ENCODE results near the gene RNF150.
A peak's percentile ranks its signal among the peaks of the same experiment; 100 is the strongest.
"Not testable (repeated sequence)": the region's sequence is repeated elsewhere in the genome, so short reads cannot be mapped to it uniquely, and the experiment has no call there.

The RNF150 gene

DNA sequence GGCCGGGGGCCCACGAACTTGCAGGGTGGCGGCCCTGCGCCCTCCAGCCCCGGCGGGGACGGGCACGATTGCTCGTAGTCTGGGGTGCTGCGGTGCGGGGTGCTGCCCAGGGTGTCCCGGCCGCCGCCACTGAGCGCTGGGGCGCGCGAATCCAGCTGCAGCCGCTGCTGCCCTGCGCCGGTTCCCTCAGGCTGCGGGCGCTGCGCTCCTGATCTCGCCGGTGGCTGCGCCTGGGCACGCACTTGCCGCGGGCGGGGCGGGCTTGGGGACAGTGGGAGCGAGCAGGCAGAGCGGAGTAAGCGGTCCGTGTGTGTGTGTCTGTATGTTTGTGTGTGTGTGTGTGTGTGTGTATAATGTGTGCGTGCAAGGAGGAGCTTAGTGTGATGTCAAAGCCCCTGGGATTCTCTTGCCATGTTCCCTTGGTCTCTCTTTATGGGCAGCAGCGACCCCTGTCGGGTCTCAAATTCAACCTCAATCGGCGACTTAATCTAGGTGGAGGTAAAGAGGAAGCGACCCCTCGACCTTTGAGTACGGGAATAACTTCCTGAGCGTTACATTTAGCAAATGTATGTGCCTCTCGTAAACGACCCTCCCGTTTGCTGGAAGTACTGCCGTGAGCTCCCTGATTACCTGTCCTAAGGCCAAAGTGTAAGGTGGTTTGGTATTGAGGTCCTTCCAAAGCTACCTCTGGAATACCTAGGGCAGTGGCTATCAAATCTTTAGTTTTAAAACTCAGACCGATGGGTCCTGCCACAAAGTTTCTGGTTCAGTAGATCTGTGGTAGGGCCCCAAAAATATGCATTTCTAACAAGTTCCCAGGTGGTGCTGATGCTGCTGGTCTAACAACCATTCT, at the start of gene RNF150:
Gene RNF150, minus strand, starts transcription at position 324 of the 853 bp plus-strand sequence.
- peak; percentile 70 for DNase-seq

DNA sequence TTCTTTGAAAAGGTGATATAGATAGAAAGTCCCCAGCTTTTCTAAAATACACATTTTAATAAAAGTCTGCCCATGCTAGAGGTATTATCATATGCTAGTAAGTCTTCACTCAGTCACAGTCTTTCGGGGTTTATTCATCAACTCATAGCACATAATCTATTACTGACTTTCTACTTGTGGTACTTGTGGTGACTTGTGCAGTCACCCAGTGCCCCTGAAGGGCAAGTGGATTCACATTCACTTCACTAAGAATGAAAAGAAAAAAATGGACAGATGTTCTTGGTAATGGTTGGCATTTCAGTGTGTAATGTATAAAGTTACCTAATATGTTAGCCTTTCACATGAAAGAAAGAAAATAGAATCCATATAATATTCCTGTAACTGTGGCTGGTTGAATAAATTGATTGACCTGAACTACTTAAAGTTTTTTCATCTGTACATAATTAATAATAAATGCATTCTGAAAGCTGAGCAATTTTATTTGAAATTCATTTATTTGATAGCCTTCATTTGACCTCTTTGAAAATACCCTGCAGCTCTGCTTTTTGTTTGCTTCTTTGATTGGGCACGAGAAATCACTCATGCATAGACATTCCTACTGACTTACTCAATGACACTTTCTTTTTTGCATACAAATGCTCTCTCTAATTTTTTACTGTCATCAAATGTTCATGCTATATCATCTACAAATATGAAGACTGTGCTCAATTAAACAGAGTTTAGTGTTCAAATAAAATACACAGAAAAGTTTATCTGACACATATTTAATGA, 47.9 kb upstream of the RNF150 start:
- no peak for DNase-seq

DNA sequence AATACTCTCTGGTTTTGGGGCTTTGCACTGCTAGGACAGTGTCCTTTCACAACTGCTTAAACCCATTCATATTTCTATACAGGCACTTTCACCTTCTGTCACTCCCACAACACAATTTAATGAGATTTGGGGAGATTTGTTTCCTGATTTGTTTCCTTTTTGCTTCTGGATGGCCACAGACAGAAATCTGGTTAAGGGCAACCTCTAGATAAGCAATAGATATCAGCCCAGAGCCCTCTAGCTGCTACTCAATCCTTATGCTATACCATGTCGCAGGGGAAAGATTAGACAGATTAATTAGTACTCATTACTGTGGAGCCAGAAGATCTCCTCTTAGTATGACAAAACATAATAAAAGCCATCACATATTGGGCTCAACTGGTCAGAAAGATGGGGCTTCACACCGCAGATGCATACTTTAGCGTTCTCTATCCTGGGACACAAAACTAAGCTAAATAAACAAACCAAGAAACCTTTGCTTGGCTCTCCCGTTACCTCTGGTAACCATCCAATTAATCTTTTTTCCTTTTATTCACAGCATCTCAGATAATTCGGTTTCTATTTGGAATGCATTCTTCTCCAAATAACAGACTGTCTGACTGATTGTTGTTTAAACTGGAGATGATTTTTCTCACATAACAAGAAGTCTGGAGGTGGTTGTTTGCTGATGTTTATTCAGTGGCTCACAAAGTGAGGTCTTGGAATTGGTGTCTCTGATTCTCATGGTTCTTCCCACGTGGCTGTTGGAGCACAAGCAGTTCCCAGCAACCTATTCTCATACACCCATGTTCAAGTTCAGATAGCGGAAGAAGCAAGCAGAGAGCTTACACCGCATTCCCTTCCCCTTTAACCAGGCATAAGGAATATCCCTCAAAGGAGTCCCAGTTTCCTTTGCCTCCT, 46.5 kb upstream of the RNF150 start:
- DNase-seq: no peak

DNA sequence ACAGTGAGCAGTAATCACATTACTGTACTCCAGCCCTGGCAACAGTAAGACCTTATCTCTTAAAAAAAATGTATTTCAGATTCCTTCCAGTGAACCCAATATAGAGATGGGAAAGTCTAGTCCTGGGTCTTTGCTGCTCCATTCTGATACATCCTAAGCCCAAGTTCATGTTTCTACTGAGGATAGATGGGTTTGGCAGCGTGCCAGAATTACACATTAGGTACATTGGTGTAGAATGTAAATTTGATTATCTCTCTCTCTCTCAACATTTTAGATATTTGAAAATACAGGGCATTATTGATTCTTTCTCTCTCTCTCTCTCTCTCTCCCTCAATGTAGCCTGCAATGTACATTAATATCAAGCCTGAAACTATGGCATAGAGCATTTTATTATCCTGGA, 43.9 kb upstream of the RNF150 start:
- DNase-seq: no peak

DNA sequence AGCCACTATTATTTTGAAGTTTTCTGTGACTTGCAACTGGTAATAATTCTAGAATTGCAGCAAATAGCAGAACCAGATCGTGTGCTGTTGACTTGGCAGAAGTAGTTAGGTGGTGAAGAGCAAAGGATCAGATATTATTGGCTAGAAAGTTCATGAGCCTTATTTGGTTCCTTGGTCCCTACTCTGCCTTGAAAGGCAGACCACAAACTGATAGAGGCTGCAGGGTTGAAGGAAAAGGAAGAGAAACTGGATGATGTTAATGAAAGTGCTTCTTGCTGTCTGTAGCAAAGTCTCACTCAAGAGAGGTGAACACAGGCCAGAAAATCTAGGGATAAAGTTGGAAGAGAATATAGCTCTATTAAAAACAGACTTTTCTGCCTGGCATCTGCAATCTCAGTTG, 41.2 kb upstream of the RNF150 start:
- DNase-seq: no peak

DNA sequence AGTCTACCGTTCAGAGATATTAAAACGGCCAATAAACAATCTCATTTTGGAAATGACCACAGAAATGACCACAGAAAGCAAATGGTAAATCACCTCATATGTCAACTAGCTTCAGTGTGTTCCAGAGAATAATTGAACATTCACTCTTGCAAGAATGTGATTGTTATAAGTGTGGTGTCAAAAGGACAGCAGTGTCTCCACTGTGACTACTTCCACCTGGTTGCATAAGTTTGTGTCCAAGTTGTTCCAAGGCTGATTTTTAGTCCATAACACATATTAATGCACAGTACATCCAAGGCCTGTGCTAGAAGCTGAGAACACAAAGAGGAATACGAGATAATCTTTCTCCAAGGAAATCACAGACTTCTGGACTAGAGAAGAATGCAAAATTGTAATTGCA, 37.4 kb upstream of the RNF150 start:
- no peak for DNase-seq

DNA sequence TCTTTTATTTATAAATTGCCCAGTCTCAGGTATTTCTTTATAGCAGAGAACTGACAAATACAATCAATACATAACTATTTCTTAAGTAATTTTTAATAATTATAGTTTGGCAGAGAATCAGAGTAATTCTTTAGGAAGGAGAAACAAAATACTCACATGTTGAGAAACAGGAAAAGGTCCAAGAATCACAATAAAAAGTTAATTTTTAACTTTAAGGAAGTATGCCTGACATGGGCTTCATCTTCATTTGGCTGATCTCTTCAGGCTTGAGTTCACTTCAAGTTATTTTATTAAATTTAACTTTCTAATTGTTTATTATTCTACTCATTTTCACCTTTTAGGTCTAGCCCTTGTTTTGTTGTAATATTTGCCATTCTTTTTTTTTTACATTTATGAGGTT, 36.1 kb upstream of the RNF150 start:
- no peak for DNase-seq

DNA sequence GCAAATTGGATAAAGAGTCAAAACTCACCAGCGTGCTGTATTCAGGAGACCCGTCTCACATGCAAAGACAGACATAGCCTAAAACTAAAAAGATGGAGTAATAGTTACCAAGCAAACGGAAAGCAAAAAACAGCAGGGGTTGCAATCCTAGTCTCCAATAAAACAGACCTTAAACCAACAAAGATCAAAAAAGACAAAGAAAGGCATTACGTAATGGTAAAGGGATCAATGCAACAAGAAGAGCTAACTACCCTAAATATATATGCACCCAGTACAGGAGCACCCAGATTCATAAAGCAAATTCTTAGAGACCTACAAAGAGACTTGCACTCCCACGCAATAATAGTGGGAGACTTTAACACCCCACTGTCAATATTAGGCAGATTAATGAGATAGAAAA, 31.7 kb upstream of the RNF150 start:
- DNase-seq: not testable (repeated sequence)

DNA sequence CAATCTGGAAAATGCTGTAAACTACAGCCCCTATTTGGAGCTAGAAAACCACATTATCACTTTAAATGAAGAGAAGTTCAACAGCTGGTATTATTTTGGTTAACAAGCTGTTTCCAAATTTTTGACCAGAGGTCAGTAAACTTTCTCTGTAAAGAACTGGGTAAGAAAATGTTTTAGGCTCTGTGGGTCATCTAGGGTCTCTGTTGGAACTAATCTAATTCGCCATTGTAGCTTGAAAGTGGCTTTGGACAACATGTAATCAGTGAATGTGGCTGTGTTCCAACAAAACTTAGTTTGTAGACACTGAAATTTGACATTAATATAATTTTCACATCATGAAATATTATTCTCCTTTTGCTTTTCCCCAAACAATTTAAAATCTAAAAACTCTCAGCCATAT, 25.8 kb upstream of the RNF150 start:
- DNase-seq: no peak

DNA sequence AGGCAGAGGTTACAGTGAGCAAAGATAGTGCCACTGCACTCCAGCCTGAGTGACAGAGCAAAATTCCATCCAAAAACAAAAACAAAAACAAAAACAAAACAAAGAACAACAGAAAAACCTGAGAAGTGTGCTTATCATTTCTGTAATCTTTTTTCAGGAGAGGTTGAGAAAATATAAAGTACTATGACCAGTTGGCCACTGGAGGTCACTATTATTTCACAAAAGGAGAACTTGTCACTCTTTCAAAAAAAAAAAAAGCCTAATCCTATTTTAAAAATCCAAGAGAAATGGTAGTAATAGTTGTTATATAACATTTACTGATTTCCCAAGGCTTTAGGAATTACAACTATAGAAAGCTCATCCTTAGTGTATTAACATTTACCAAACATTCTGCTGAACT, 24.9 kb upstream of the RNF150 start:
- no peak for DNase-seq

DNA sequence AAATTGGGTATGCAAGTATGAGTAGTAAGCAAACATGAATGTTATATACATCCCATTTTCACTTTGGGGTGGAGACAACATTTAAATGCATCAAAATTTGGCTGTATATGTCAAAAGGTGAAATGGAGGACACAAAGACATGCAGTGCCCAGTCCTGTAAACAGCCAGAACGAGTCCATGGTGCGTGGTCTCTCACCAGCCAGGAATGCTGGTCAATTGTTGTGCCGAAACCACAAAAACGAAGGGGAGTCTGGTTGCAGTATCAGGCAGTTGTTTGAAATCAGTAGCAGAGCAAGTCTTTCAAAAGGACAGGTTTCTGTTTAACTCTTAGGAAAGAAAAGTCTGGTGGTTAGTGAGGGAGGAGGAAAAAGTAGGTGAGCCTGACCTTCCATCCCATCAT, 22.3 kb upstream of the RNF150 start:
- DNase-seq: no peak

DNA sequence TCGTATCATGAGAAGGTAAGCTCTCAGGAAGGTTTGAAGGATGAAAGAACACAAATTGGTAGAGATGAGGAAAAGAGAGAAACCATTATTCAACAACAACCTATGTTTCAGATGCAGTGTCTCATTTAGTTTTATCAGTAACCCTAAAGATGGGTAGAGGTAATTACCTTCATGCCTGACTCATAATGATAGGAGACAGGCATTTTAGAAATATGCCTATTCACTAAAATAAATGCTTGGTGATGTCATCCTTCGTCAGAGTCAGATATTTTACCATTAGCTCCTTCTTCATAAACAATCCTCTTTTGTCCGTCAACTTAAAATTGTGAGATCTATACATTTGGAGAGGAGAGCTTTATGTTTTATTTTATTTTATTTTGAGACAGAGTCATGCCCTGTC, 21.5 kb upstream of the RNF150 start:
- no peak for DNase-seq

DNA sequence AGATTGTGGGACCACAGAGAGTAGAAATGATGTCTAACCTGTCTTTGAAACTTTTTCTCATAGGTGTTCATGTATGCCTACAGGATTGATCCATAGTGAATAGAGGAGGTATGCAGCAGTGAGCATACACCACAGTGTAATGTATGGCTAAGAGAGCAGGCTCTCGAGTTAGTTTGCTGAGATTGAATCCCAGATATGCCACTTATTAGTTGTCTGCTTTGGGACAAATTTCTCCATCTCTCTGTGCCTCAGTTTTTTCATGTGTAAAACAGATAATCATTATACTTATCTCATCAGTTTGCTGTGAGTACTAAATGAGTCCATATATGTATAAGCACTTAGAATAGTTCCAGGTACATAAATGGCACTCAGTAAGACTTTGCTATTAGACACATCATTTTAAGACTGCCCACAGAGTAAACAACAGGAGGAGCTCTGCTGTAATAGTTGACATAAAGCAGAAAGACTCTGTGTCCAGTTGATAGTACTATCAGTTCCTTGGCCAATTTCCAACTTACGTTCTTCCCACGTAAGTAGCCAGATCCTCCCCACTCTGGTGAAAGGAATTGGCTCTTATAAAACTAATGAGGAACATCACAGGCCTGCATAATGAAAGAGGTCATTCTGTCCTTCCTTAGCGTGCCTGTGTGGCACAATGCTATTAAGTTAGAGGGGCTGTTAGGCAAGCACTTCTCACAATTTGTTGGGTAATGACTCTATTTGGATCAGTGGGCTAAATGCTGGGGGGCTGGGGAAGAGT, 20.7 kb upstream of the RNF150 start:
- no peak for DNase-seq

DNA sequence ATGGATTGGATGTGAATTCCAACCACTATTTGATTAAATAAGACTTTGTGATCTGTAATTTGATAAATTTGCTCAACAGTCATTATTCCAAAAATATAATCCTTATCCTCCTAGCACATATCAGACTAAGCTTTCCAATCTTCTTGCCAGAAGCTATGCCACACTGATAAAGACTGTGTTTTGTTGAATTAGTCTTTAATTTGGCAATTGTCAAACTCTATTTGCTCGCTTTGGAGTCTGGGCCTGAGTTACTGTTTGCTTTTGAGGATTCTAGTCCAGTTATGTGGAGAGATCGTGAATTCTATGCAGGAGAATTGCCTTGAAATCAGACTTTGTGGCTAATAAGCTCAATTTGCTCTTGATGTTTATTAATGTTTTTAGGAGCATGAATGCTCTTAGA, 10.9 kb upstream of the RNF150 start:
- DNase-seq: no peak

DNA sequence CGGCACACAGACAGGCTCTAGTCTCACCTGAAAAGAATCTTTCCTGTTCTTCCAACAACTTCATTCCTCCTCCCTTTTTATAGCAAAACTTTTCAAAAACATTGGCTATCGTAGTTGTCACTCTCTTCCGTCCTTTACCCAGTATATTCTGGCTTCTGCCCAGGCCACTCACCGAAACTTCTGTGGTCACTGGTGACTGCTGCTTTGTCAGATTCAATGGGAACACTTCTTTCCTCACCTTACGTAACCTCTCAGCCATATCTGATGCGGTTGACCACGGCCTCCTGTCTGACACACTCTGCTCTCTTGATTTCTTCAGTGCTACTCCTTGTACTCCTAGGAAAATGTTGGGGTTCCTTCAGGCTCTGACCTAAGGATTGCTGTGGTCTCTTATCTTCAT, 9.2 kb upstream of the RNF150 start:
- DNase-seq: no peak

DNA sequence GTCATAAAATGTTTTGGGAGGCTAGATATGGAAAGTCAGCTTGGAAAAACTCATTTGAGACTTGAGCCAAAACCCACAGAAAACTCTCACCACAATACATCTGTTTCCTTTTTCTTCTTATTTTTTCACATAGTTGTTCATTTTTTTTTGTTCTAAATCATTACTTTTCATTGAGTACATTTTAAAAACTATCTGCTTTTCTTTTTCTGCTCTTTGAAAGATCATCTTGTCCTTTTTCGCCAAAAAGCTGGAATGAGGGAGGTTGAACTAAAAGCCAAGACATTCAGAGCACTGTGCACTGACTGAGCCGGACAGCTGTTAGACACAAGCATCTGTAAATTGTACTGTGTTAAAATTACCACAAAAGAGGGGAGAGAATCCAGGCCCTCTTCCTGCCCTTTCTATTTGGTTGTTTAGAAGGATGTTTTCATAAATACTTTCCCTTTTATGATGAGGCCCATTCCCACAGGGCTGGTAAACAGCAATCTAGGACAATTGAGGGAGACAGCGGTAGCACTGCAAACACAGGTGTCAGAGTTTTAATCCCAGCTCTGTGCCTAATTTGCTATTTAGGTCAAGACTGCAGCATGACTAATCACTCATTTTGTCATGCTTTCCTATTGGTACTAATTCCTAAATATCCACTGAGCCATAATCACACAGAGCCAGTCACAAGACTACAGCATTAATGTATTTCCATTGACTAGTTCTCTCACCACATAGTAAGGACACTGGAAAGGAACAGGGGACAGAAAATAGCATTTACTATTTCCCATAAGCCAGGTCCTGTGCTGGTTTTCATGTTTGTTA, 7.3 kb upstream of the RNF150 start:
- DNase-seq: no peak

DNA sequence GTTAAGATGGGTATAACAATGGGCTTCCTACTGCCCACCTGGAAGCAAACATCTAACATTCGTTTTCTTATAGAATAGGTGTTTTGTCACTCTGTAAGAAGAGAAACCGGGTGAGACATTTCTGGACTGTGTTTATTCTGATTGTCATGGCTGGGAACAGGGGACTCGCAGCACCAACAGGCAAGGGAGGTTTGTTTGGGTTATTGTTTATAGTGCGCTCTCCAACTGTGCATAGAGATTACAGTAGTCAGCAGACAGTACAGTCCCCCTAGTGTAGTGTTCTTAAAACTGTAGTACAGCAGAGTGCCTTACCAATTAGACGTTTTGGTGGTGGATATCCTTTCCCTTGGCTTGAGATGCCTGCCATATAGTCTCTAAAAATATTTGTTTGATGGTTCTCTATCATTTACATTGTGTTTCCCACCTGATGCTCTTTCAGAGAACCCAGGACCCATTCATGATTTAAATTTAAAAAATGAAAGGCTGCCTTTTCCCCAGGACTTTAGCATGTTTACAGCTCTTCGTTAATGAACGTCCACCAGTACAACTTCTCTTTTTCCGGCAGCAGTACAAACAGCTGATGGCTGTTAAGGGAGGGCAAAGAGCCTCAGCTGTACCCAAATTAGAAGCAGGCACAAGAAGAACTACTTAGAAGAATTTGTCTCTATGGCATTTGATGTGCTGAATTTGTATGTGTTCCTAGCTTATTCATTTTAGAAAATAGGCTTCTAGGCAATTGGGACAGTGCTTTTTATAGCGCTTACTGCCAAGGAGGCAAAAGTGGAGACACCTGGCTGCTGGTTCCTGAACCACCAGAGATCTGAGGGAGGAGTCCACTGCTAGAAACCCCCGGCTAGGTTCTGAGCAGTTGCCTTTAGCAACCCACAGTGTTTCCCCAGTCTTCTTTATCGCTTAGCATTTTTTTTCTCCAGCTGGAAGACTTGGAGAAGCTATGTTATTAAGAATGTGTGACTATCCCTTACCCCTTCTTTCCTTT, 1.0 kb upstream of the RNF150 start:
- no peak for DNase-seq

DNA sequence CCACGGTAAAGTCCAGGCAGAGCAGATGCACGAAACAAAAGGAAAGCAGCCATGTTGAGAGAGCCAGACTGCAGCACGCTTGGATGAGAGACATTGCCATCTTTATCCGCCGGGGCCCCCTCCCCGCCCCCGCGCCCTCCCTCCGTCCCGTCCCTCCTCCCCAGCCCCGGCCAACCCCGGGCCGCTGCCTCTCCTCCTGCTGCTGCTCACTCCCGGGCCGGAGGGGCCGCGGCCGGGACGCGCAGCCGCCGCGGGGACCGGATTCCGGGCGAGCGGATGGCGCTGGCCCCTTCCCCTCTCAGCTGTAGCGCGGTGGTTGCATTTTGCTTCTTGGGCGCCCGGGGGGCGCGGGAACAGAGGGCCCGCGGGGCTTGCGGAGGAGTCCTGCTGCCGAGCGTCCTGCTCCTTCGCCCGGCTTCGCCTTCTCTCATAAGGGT, 542 bp downstream of the RNF150 start:
- peak; percentile 53 for DNase-seq

DNA sequence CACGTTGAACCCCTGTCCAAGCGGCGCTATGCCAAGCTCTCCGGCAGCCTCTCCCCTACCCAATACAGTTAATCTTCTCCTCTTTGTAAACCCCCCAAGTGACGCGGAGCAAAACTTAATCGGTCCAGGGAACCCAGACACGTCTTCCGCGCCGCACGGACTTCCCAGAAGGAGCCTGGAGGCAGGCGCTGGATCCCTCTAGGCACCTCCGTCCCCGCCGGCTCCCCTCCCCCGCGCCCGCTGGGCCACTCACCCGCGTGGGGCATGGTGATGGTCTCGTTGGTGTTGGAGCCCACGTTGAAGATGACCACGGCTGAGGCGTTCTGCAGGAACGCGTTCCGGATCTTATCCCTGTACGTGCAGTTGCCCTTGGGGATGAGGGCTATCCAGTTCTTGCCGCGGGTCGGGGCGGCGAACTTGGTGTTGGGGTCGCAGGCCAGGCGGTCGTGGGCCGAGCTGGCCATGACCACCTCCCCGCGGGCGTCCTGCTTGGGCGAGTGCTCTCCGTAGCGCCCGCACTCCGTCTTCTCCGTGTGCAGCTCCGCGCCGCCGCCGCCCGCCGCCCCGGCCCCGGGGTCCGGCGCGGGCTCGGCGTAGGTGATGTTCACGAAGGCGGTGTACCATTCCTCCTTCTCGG, 1.1 kb downstream of the RNF150 start:
- DNase-seq: peak; percentile 55

DNA sequence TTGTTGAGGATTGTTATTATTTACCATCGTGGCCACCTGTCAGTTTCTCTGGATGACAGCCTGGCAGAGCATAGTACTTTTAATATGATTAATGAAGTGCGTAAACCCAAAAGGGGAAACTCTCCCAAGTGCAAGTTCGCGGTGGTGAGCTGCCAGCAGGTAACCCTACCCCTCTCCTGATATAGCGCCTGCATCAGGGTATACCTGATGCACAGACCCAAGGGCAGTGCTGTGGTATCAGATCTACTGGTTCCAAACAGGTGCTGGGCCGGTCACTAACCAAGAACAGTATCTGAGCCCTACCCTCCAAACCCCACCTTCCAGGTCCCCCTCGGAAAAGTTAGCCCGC, 1.6 kb downstream of the RNF150 start:
- no peak for DNase-seq
